ENCODE measurements around the gene POLR3GL.
"Not testable (repeated sequence)": the region's sequence is repeated elsewhere in the genome, so short reads cannot be mapped to it uniquely, and the experiment has no call there.

POLR3GL gene

DNA sequence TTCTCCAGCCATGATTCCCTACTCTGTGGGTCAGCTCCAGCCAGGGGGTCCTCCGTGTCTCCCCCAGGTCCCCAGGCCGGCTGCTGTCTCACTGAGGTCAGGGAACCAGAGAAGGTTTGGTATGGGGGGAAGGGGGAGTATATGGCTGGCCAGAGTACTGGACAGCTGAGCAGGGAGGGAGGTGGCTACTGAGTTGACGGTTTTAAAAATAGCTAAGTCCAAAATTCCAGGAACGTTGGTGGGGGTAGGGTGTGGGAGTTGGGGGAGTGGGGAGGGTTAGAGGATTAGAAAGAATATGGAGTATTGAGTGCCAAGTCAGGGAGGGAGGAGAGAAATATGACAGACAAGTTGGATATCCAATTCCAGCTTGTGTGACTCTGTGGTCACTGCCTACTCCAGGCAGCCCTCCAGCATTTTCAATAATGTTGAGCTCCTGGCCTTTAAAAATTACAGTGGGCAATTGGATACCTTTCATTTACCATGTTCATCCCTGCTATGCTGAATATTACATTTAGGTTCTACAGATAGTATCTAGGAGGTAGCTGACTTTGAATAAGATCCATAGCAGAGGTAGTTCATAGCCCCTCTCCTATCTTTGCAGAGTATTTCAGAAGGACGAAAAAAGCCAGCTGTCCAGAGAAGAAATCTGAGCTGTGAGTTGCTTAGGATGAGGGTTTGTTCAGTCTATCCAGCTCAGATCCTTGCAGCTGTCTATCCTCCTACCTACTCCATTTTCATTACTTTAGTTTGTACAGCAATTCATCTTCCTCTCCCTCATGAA is 57.3 kb downstream of the POLR3GL start, which contains the start of gene HJV:
Gene HJV (minus strand): TSS at position 114 of the 781 bp plus-strand sequence. CDS start 1,504 bp downstream, outside the sequence.
- no peak for DNase-seq

DNA sequence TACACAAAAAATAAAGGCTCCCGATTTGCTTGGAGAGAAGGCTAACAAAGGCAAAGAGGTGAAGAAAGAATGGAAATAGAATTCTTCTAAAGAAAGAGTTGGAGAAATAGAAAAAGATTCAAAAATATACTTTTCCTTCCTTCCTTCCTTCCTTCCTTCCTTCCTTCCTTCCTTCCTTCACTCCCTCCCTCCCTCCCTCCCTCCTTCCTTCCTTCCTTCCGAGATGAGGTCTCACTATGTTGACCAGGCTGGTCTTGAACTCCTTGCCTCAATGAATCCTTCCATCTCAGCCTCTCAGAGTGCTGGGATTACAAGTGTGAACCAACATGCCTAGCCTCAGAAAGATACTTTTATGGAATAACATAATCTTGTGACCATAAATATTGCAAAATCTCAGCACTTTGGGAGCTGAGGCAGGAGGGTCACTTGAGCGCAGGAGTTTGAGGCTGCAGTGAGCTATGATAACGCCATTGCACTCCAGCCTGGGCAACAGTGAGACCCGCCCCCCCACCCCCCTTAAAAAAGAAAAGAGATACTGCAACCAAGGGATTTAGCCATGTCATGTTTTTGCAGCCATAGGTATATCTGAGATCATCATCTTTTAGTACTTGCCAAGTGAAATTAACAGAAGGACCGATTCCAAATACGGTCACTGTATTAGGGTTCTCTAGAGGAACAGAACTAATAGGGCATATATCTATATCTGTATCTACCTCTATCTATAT is 58.1 kb downstream of the POLR3GL start:
- no peak for DNase-seq

GRCh38 chr1:146025787-146026495 is 61.5 kb downstream of the POLR3GL start:
- DNase-seq = not testable (repeated sequence)

GRCh38 chr1:146026650-146027049 is 62.2 kb downstream of the POLR3GL start:
- not testable (repeated sequence) for DNase-seq
